ENCODE data around the gene ELL. TPM values are rescaled to one million over a fixed set of nuclear protein-coding genes. Genes with fewer than 3 reads are reported as not detected.

The ELL gene
- total RNA-seq, 1 experiment from 2014 or later, result 17.3 TPM

DNA sequence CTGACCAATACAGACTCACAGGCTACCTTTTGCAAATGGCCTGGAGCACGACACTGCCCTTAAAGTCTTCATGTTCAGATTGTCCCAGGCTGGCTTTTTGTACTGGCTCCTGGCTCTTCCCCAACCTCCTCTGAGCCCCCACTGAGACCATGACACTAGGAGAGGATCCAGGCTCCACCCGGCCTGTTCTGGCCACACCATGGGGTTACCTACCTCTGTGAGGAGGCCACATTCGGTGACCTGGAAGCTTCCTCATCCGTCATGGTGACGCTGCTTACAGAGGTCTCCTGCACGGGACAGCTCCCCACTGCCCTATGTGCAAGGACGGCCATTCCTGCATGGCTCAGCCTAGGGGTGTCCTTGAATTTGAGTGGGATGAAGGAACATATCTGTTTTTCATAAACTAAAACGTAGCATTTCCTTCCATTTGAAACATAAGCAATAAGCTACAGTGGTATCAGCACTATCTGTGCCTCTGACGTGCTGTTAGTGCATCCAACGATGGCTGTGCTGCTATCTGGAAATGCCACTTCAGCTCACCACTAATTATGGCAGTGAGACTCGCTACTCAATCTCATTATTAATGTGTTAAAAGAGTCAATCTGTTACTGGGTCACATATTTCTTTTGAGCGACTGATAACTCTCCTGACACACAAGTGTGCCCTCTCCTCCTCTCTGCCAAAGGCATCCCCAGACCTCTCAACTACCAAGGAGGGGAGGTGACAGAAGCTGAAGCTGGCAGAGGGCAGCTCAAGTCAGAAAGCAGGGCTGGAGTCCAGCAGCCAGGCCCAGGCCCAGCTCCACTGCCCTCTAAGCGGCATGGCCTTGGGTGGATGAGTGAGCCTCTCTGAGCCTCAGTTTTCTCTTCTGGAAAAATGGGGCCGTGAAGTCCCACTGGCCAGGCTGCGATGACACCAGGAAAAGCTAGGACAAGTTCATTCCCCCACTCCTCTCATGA, 29.6 kb downstream of the ELL start (continued):
- no peak for TF ChIP-seq E2F5 (CRISPR knock-in tag; IDR thresholded peaks at IDR 0.05)
- no peak for TF ChIP-seq CREB1 (CRISPR knock-in tag; IDR thresholded peaks at IDR 0.05)
- no peak for TF ChIP-seq ZNF423 (CRISPR knock-in tag; IDR thresholded peaks at IDR 0.05)
- TF ChIP-seq TEAD1 (CRISPR knock-in tag; IDR thresholded peaks at IDR 0.05), result no peak
- no peak for TF ChIP-seq ZBTB21 (CRISPR knock-in tag; IDR thresholded peaks at IDR 0.05; ENCODE audit: borderline replicate concordance)
- TF ChIP-seq OVOL2 (CRISPR knock-in tag; IDR thresholded peaks at IDR 0.05; ENCODE audit: borderline replicate concordance), result no peak

DNA sequence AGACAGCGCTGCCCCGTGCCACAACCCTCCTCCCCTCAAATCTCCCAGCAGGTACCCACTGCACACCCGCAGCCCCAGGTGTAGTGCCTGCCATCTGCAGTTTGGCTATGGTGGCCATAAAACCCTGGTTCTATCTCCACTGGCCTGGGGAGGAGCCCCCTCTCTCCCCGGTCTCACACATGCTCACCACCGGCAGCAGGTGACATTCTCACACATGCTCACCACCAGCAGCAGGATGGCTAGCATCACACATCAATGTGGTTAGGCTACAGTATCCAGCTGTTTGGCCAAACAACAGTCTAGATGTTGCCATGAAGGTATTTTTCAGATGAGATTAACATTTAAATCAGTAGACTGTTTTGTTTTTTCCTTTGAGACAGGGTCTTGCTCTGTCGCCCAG, 31.1 kb downstream of the ELL start:
- H3K9me3 Mint-ChIP-seq, result no peaks in the 10 kb centered on the region
- H3K4me3 Mint-ChIP-seq, result no peak overlapping the region
- CTCF ChIA-PET, result interaction anchor here (2.5 kb wide), 1 partner anchor 99 kb away, joined by 18 read pairs; the partner anchor contains the start of gene REX1BD
- ATAC-seq, result no peak
- TF ChIP-seq CREM (CRISPR knock-in tag; IDR thresholded peaks at IDR 0.05), result no peak
- no peak for TF ChIP-seq ESRRA (CRISPR knock-in tag; IDR thresholded peaks at IDR 0.05; ENCODE audit: borderline replicate concordance)
- TF ChIP-seq, protein P1, sequence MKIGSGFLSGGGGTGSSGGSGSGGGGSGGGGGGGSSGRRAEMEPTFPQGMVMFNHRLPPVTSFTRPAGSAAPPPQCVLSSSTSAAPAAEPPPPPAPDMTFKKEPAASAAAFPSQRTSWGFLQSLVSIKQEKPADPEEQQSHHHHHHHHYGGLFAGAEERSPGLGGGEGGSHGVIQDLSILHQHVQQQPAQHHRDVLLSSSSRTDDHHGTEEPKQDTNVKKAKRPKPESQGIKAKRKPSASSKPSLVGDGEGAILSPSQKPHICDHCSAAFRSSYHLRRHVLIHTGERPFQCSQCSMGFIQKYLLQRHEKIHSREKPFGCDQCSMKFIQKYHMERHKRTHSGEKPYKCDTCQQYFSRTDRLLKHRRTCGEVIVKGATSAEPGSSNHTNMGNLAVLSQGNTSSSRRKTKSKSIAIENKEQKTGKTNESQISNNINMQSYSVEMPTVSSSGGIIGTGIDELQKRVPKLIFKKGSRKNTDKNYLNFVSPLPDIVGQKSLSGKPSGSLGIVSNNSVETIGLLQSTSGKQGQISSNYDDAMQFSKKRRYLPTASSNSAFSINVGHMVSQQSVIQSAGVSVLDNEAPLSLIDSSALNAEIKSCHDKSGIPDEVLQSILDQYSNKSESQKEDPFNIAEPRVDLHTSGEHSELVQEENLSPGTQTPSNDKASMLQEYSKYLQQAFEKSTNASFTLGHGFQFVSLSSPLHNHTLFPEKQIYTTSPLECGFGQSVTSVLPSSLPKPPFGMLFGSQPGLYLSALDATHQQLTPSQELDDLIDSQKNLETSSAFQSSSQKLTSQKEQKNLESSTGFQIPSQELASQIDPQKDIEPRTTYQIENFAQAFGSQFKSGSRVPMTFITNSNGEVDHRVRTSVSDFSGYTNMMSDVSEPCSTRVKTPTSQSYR (CRISPR knock-in tag; IDR thresholded peaks at IDR 0.05), result no peak
- TF ChIP-seq, protein P2, sequence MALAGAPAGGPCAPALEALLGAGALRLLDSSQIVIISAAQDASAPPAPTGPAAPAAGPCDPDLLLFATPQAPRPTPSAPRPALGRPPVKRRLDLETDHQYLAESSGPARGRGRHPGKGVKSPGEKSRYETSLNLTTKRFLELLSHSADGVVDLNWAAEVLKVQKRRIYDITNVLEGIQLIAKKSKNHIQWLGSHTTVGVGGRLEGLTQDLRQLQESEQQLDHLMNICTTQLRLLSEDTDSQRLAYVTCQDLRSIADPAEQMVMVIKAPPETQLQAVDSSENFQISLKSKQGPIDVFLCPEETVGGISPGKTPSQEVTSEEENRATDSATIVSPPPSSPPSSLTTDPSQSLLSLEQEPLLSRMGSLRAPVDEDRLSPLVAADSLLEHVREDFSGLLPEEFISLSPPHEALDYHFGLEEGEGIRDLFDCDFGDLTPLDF (CRISPR knock-in tag; IDR thresholded peaks at IDR 0.05), result no peak
- no peak for TF ChIP-seq ZBTB43 (CRISPR knock-in tag; IDR thresholded peaks at IDR 0.05)
- TF ChIP-seq NFATC4 (CRISPR knock-in tag; IDR thresholded peaks at IDR 0.05), result no peak
- no peak for TF ChIP-seq E2F5 (CRISPR knock-in tag; IDR thresholded peaks at IDR 0.05)
- TF ChIP-seq ZNF219 (CRISPR knock-in tag; IDR thresholded peaks at IDR 0.05; ENCODE audit: borderline replicate concordance), result no peak
- TF ChIP-seq ZBTB21 (CRISPR knock-in tag; IDR thresholded peaks at IDR 0.05; ENCODE audit: borderline replicate concordance), result no peak
- no peak for TF ChIP-seq CTCF (IDR thresholded peaks at IDR 0.05)
- TF ChIP-seq ZNF317 (CRISPR knock-in tag; IDR thresholded peaks at IDR 0.05; ENCODE audit: borderline replicate concordance, low read depth), result no peak
- TF ChIP-seq RELA (CRISPR knock-in tag; IDR thresholded peaks at IDR 0.05; ENCODE audit: borderline replicate concordance), result no peak
- TF ChIP-seq ELF4 (CRISPR knock-in tag; IDR thresholded peaks at IDR 0.05; ENCODE audit: low read depth), result no peak
- no peak for TF ChIP-seq ZNF138 (CRISPR knock-in tag; conservative IDR thresholded peaks at IDR 0.05)
- TF ChIP-seq SMAD3 (CRISPR knock-in tag; IDR thresholded peaks at IDR 0.05; ENCODE audit: borderline replicate concordance), result no peak
- no peak for TF ChIP-seq ZNF512 (CRISPR knock-in tag; IDR thresholded peaks at IDR 0.05; ENCODE audit: borderline replicate concordance)
- no peaks in the 10 kb centered on the region for H3K36me3 Mint-ChIP-seq
- peaks cover 31% of the 10 kb centered on the region for H3K4me1 Mint-ChIP-seq
- POLR2A ChIA-PET, result no interaction called here
- no peak for DNase-seq (ENCODE audit: low spot score)
- H3K27ac Mint-ChIP-seq, result no peak overlapping the region
- H3K27me3 Mint-ChIP-seq (ENCODE audit: low read depth), result no peaks in the 10 kb centered on the region
